Common myeloid progenitor, CD34-positive (primary cell): ENCODE data around the gene METTL2B.
"Not testable (repeated sequence)": the region's sequence is repeated elsewhere in the genome, so short reads cannot be mapped to it uniquely, and the experiment has no call there.

Experiments used
- CTCF ChIA-PET: fragments of 350-600 bp; sonication (Branson Sonifier 250); formaldehyde crosslinking; loops from one replicate; lab custom pipeline; 2021; ENCODE audit warnings: antibody characterized with exemption; lab: Charles Lee
- POLR2A ChIA-PET: fragments of 350-600 bp; sonication (Branson Sonifier 250); formaldehyde crosslinking; loops from one replicate; lab custom pipeline; 2021; ENCODE audit warnings: antibody characterized with exemption; lab: Charles Lee
- DNase-seq, 3 donors: peaks; one replicate each; pipeline versions ENCODE4 v3.0.0 to v3.0.0-alpha.2; 2013
- H3K27ac ChIP-seq, 2 experiments: 1 replicate in 1 of 2; 2 replicates in 1 of 2; pipeline ENCODE4 v1.7.0; 2013; ENCODE audit warnings: inconsistent platforms in 2 of 2, low read length in 2 of 2, mild to moderate bottlenecking in 2 of 2, low read depth in 1 of 2, moderate library complexity in 1 of 2; ENCODE audit not compliant: severe bottlenecking in 2 of 2, insufficient read depth in 1 of 2, poor library complexity in 1 of 2
- H3K27me3 ChIP-seq, 5 experiments: replicated peaks in 2 of 5; 1 replicate in 3 of 5; 2 replicates in 2 of 5; pipeline versions ENCODE4 v1.6.1 to v1.7.0; 2013; ENCODE audit warnings: low read length in 4 of 5, mild to moderate bottlenecking in 2 of 5, moderate library complexity in 2 of 5, inconsistent platforms in 1 of 5; ENCODE audit not compliant: insufficient read depth in 5 of 5, control insufficient read depth in 4 of 5
- H3K36me3 ChIP-seq, 4 experiments: 1 replicate in 2 of 4; 2 replicates in 2 of 4; pipeline versions ENCODE4 v1.6.1 to v1.7.0; 2013; ENCODE audit warnings: low read length in 3 of 4, control low read depth in 1 of 4, mild to moderate bottlenecking in 1 of 4; ENCODE audit not compliant: control insufficient read depth in 4 of 4, insufficient read depth in 4 of 4
- H3K4me1 ChIP-seq, 4 experiments: 1 replicate in 3 of 4; 2 replicates in 1 of 4; pipeline versions ENCODE4 v1.6.1 to v1.7.1; 2013; ENCODE audit warnings: low read length in 3 of 4, mild to moderate bottlenecking in 3 of 4, control low read depth in 1 of 4, inconsistent platforms in 1 of 4, moderate library complexity in 1 of 4; ENCODE audit not compliant: control insufficient read depth in 4 of 4, insufficient read depth in 4 of 4; ENCODE audit errors: control extremely low read depth in 1 of 4
- H3K4me3 ChIP-seq, 7 experiments: 1 replicate in 4 of 7; 2 replicates in 3 of 7; pipeline versions ENCODE4 v1.5.1 to v1.7.0; 2013; ENCODE audit warnings: mild to moderate bottlenecking in 7 of 7, low read length in 6 of 7, moderate library complexity in 6 of 7, inconsistent platforms in 2 of 7, low read depth in 2 of 7, control low read depth in 1 of 7; ENCODE audit not compliant: insufficient read depth in 4 of 7, control insufficient read depth in 1 of 7; ENCODE audit errors: extremely low read depth in 1 of 7
- H3K9me3 ChIP-seq, 5 experiments: 1 replicate in 4 of 5; 2 replicates in 1 of 5; pipeline versions ENCODE4 v1.6.1 to v1.7.1; 2013; ENCODE audit warnings: low read length in 4 of 5, mild to moderate bottlenecking in 2 of 5, inconsistent platforms in 1 of 5, low read depth in 1 of 5, moderate library complexity in 1 of 5; ENCODE audit not compliant: control insufficient read depth in 4 of 5, insufficient read depth in 2 of 5; ENCODE audit errors: control extremely low read depth in 1 of 5
- WGBS: methylation state at CpG from one replicate; pipeline ENCODE4 v1.1.5; 2013; ENCODE audit not compliant: insufficient coverage; 5-methylcytosine and 5-hydroxymethylcytosine counted together

The METTL2B gene

DNA sequence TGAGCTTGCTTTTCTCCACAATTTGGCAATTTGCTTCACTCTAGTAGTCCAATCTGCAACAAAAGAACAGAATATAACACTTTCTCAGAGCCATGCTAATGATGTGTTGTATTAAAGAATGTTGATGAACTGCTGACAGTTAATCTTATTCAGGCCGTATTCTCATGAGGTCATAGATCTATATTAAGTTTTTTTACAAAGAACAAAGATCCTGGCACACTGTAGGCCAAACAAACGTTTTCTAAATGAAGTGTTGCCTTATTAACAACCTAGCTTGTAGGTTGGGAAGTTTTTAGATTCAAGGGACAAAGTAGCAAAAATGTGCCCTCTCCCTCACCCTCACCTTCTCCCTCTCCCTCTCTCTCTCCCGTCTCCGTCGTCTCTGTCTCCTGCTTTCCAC lies 14.1 kb upstream of the METTL2B start:
- POLR2A ChIA-PET, result interaction anchor here (0.7 kb wide), 1 partner anchor 115 kb away, joined by 4 read pairs; no protein-coding TSS in a partner anchor

DNA sequence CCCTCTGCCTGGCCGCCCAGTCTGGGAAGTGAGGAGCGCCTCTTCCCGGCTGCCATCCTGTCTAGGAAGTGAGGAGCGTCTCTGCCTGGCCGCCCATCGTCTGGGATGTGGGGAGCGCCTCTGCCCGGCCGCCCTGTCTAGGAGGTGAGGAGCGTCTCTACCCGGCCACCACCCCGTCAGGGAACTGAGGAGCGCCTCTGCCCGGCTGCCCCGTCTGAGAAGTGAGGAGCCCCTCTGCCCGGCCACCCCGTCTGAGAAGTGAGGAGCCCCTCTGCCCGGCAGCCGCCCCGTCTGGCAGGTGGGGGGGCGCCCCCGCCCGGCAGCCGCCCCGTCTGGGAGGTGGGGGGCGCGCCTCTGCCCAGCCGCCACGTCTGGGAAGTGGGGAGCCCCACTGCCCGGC lies 13.2 kb upstream of the METTL2B start:
- over 99% methylated on average over 24 of the region's 30 CpGs for WGBS
- DNase-seq, H3K4me1 ChIP-seq, H3K9me3 ChIP-seq, H3K36me3 ChIP-seq, H3K4me3 ChIP-seq, H3K27me3 ChIP-seq, POLR2A ChIA-PET, CTCF ChIA-PET, H3K27ac ChIP-seq: not testable (repeated sequence)

More for the DNA sequence above, 14.1 kb upstream of the METTL2B start:
- peaks cover 0 to 3% (median 1%) of the 10 kb centered on the region in 4 experiments for H3K36me3 ChIP-seq
- CTCF ChIA-PET, result interaction anchor here (0.6 to 4.2 kb wide), 4 partner anchors 32 to 1202 kb away, joined by 3 to 273 read pairs (median 20); no protein-coding TSS in a partner anchor
- H3K9me3 ChIP-seq, result no peaks in the 10 kb centered on the region
- peaks cover 0 to 13% (median 7%) of the 10 kb centered on the region in 4 experiments for H3K4me1 ChIP-seq
- H3K27me3 ChIP-seq, result no peaks in the 10 kb centered on the region
- WGBS, result 100% methylated on average over 2 of the region's 5 CpGs
- no peak for DNase-seq
- no peak overlapping the region for H3K27ac ChIP-seq
- H3K4me3 ChIP-seq, result no peak overlapping the region

DNA sequence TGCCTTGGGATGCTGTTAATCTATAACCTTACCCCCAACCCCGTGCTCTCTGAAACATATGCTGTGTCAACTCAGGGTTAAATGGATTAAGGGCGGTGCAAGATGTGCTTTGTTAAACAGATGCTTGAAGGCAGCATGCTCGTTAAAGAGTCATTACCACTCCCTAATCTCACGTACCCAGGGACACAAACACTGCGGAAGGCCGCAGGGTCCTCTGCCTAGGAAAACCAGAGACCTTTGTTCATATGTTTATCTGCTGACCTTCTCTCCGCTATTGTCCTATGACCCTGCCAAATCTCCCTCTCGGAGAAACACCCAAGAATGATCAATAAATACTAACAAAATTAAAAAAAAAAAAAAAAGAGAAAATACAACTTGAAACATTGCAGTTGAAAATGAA lies 12.6 kb upstream of the METTL2B start:
- CTCF ChIA-PET, H3K27me3 ChIP-seq, DNase-seq, H3K9me3 ChIP-seq, H3K36me3 ChIP-seq, POLR2A ChIA-PET, H3K27ac ChIP-seq, H3K4me1 ChIP-seq, H3K4me3 ChIP-seq: not testable (repeated sequence)
- WGBS, result 98% methylated on average over 5 of the region's 8 CpGs

GRCh38 chr7:128466871-128467270 lies 9.7 kb upstream of the METTL2B start:
- H3K9me3 ChIP-seq, result not testable (repeated sequence)

GRCh38 chr7:128477336-128477690 lies 765 bp downstream of the METTL2B start:
- CTCF ChIA-PET, POLR2A ChIA-PET, H3K27me3 ChIP-seq, H3K9me3 ChIP-seq: not testable (repeated sequence)
- DNase-seq, result peak in 1 of 3 donors; percentile 27
- H3K4me1 ChIP-seq, result peaks cover 7 to 15% (median 10%) of the 10 kb centered on the region in 4 experiments
- peak overlapping the region; percentile 76 to 88 (median 85) for H3K4me3 ChIP-seq
- peaks cover 2 to 13% (median 6%) of the 10 kb centered on the region in 4 experiments for H3K36me3 ChIP-seq
- WGBS, result 0% methylated on average over 4 of the region's 4 CpGs
- H3K27ac ChIP-seq, result peak overlapping the region; percentile 68 to 91

More at GRCh38 chr7:128466871-128467270, 9.7 kb upstream of the METTL2B start:
- DNase-seq, H3K27ac ChIP-seq, POLR2A ChIA-PET, H3K4me3 ChIP-seq, H3K27me3 ChIP-seq, H3K4me1 ChIP-seq, H3K36me3 ChIP-seq: not testable (repeated sequence)
- CTCF ChIA-PET, result interaction anchor here (1.0 to 1.3 kb wide), 2 partner anchors 35 to 40 kb away, joined by 3 read pairs; no protein-coding TSS in a partner anchor

DNA sequence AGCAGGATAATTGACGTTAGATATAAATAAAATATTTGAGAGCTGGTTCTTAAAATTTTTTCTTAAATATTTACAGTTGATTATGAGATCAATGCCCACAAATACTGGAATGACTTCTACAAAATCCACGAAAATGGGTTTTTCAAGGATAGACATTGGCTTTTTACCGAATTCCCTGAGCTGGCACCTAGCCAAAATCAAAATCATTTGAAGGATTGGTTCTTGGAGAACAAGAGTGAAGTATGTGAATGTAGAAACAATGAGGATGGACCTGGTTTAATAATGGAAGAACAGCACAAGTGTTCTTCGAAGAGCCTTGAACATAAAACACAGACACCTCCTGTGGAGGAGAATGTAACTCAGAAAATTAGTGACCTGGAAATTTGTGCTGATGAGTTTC lies 2.5 kb downstream of the METTL2B start:
- POLR2A ChIA-PET, H3K27me3 ChIP-seq, H3K27ac ChIP-seq, CTCF ChIA-PET, H3K4me3 ChIP-seq, DNase-seq, H3K9me3 ChIP-seq: not testable (repeated sequence)
- peaks cover 2 to 17% (median 7%) of the 10 kb centered on the region in 4 experiments for H3K36me3 ChIP-seq
- peaks cover 7 to 15% (median 10%) of the 10 kb centered on the region in 4 experiments for H3K4me1 ChIP-seq
- WGBS, result no CpG with 5 or more reads among the region's 4 CpGs

GRCh38 chr7:128488134-128488533 lies 11.6 kb downstream of the METTL2B start:
- H3K27ac ChIP-seq, H3K27me3 ChIP-seq, H3K36me3 ChIP-seq, DNase-seq, POLR2A ChIA-PET, CTCF ChIA-PET, H3K9me3 ChIP-seq, H3K4me1 ChIP-seq, H3K4me3 ChIP-seq: not testable (repeated sequence)
- no CpG with 5 or more reads among the region's 6 CpGs for WGBS
